GM21360 (cell line): ENCODE results near the gene SOX13.

Experiments used
- ATAC-seq: cut with Tn5 transposase; IDR thresholded peaks from one replicate; pipeline ENCODE4 v1.9.1; 2021; ENCODE audit warnings: mild to moderate bottlenecking, moderate library complexity; ENCODE audit not compliant: unreplicated experiment

SOX13 gene

DNA sequence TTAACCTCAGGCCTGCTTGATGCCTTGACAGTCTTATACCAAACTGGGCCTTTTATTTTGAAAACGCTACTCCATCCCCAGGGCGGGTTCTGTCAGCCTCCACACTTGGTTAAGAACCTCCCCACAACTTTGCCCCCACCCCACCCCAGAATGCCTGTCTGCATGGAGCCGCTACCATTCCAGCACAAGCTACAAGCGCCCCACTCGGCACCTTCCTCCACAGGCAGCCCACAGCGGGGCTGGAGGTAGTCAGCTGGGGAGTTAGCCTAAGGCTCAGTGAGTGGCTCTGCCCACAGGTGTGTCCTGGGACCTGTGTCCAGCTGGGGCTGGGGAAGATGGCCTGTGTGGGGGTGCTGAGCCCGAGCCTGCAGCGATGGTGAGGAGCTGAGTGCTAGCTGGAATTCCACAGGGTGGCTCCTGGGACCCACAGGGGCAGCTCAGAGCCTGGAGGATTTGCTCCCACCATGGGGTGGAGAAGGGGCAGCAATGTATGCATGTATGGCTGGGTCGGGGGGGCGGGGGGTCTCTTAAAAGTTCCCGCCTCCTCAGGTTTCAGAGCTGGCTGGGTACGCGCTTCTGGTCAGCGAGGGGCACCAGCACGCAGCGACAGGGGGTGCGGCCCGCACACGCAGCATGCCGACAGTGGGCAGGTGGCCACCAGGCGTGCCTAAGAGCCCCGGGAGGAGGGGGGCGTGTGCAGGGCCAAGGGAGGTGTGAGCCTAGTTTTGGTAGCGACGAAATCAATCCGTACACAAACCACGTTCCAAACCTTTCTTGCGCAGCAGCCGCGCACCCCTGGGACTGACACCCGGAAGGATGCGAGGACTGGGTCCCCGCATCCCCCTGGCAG lies 78.0 kb downstream of the SOX13 start:
- no peak for ATAC-seq

DNA sequence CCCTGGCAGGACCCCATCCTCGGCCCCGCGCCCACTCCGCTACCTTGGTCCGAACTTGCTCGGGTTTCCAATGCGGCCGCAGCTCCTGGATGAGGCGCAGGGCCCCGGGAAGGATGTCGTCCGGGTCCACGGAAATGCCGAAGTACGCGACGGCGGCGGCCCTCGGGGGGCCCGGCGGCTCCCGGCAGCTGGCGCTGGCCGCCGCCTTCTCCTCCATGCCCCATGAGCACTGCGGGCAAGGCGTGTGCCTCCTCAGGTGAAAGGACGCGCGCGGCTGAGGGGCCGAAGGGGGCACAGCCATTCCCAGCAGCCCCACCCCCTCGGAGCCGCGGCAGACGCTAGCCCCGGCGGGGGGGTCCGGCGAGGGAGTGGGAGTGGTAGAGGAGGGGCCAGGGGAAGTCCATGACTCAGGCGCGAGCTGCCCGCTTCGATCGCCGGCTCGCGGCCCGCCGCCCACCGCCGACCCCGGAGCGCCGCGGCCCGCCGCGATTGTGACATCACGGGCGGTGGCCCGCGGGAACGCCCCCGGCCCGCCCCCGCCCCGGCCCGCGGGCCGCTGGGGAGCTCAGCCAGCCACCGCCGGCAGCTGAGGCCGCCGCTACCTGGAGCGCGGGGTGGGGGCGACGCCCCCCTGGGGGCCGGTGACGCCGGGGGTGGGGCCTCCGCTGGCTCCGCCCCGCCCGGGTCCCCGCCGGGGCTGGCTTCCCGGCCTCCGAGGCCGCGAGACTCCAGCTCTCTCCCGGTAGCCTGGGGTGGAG lies 78.8 kb downstream of the SOX13 start, which contains the start of gene ETNK2:
ETNK2 (minus strand) TSS at position 493 of the 758 bp plus-strand sequence; CDS start at position 301, 192 bp downstream.
- ATAC-seq, result no peak

DNA sequence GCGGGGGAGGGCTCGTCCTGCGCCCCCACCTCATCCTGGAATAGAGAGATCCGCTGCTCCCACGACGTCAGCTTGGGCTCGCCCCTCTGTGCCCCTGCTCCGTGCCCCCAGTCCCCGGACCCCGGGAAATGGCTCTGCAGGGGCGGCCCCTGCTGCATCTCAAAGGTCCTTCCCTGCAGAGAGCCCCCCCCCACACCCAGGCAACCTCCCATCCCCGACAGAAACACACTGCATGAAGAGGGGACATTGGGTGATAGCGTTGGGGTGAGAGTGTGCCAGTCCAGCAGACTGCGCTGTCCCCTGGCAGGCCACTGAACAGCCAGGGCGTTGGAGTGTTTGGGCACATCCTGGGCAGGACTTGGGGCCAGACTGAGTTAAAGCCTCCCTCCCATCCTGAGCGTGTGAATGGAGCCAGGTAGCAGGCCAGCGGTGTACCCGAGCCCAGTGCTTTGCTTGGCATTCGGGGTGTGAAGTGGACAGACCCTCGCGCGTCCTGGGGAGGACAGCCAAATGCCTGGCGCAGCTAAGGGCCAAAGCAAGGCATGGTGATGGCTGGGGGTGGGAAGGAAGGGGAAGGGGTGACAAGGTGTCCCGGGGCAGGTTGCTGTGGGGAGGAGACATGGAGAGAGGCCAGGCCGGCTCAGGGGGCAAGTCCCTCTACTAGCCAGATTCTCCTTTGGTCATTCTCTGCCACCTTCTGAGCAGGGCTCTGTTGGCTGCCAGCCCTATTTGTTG lies 79.6 kb downstream of the SOX13 start:
- no peak for ATAC-seq

DNA sequence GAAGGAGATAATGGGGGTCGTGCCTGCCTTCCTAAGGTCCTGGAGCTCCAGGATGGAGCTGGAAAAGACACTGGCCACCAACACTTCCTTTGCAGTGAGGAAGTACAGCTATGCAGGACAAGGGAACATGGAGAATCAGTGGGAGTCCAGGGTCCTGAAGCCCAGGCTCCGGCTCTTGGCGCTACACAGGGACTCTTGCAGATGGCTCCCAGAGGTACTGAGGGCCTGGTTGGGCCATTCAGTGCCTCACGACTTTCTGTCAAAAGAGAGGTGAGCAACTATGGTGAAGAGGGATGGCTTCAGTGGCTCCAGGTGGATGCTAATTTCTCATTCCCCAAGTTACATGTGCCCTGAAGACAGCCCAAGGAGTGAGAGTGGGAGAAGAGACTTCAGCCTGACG lies 80.8 kb downstream of the SOX13 start:
- no peak for ATAC-seq

DNA sequence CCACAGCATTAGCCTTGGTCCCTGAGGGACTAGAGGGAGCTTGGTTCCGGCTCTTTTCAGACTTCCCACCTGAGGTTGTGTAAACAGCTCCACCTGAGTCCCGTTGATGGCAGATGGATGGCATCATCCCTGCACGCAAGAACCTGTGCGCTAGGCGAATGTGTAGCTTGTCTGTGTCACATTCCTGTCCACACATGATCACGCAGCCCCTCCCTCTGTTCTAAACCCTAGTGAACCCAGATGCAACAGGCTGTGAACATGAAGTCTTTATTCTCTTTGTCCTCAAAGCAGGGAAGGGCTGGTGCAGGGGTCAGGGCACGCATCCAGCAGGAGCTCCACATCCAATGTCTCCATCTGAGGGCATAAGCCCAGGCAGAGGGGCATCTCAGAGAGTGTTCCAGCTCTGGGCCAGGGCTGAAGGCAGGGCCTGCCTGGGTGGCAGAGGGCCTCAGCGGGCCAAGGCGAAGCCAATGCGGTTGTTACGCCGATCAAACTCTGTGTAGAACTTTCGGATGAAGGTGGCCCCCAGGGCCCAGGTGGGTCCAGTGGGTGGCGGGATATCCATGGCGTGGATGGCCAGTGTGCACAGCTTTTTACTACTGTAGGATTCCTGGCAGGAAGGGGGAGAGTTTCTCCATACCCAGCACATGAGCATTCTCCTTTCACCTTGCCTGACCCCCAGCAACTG lies 81.8 kb downstream of the SOX13 start:
- ATAC-seq, result no peak

DNA sequence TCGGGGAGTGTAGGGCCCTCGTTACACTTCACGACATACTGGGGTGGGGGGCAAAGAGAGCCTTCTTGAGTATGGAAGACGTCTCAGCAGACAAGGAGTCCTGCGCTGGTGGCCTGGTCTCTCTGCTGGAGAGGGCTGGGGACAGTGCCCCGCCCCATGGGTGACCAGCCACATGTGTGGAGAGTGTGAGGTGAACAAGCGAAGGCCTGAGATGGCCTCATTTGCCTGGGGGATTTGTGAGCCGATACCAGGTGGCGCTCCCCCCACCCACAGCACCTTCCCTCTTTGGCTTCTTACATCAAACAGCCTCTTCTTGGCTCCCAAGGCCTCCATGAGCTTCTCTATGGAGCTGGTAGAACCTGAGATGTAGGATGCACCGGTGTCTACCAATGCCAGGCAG lies 83.0 kb downstream of the SOX13 start:
- no peak for ATAC-seq

DNA sequence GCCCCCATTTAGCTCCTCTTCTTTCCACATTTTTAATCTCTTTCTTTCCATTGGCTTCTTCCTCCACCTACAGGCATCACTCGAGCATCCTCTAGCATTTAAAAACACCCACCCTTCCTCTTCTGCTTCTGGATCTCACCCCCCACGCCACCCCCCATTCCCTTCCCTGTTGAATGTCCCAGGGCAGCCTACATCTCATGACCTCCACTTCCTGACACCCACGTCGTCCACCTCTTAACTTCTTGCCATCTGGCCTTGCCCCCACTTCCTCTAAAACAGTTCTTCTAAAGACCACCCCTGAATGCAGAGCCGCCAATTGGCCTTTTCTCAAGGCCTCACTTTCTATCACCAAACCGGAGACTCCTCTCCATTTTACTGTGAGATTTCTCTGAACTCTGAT lies 85.0 kb downstream of the SOX13 start:
- no peak for ATAC-seq

DNA sequence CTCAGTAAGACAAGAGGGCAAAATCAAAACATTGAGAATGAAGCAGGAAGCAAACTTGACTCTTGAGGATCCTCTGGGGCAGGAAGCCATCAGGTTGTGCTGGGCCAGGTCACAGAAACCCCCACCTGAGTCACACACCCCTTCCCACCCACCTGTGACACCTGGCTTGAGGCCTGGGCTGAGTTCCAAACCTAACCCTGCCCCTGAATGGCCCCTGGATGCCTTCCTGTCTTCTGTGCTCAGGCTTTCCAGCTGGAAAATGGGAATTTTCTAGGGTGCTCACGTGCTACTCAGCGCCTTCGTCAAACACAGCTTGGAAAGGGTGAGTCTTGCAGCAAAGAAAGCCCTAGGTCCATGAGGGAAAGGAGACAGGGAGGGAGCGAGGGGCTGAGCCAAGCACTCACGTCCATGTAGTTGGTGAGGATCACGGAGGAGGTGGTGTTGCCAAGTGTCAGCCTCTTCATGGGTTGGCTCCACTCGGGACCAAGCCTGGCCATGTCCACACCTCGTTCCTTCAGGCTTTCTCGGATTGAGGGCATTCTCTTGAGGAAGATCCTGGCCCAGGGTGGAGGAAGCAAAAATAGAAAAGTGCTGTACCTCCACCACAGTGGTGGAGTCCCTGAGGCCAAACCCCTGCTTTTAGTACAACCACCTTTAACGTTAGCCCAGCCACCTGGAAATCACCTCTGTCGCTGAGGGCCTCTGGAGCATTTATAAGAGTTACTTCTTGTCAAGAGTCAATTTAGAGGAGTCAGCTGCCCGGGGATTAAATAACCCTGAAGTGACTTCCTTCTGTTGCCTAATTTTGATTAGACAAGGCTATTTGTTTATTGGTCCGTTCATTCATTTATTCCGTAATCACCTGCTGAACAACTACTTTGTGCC lies 88.9 kb downstream of the SOX13 start:
- no peak for ATAC-seq

DNA sequence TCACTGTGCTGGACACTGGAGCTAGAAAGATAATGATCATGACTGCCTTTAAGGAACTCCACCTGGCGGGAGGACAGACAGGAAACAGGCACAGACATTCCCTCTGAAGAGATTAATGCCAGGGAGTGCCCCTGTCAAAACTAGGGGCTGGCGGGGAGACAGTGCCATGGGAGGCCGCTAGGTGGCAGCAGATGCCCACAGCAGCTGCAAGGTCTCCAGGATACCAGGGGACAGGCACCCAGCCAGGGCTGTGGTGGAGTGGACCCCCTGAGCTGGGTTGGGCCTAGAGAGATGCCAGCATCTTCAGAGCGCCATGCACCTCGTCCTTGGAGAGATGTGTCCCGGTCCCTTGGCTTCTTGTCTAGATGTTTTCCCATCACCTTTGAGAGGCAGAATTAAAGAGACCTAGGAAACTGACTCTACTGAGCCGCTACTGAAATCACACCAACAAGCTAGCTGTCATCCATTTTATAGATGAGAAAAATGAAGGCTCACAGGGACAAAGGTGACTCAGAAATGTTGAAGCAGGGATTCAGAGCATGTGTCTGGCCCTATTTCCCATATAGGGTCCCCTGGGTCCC lies 89.7 kb downstream of the SOX13 start:
- ATAC-seq, result no peak

DNA sequence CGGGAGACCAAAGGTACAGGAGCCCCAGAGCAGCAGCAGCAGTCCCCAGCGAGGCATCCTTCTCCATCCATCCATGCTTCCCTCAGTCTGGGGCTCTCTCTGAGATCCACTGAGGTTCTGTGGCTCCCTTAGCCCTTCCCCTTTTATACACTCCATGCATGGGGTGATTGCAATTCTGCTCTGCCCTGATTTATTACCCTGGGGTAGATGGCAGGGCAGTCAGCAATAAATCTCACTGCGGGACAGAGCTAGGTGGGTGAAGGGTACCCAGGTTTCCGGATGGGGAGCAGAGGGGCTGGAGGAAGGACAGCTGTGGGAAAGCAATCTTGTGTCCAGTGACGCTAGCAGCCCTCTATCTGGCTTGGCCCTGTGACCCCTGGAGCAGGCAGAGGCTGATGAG lies 93.3 kb downstream of the SOX13 start, which contains the start of gene REN:
REN (minus strand) TSS at position 119 of the 400 bp plus-strand sequence; CDS start at position 75, 44 bp downstream.
- ATAC-seq, result no peak

DNA sequence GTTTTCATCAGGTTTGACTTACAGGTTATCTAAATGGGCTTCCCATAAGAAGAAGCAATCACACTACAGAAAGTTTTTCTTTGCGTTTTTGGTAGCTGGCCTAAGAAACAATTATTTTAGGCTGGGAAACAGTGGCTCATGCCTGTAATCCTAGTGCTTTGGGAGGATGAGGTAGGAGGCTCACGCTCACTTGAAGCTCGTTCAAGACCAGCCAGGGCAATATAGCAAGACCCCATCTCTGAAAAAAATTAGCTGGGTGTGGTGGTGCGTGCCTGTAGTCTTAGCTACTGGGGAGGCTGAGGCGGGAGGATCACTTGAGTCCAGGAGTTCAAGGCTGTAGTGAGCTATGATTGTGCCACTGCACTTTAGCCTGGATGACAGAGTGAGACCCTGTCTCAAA lies 94.8 kb downstream of the SOX13 start:
- ATAC-seq, result no peak

DNA sequence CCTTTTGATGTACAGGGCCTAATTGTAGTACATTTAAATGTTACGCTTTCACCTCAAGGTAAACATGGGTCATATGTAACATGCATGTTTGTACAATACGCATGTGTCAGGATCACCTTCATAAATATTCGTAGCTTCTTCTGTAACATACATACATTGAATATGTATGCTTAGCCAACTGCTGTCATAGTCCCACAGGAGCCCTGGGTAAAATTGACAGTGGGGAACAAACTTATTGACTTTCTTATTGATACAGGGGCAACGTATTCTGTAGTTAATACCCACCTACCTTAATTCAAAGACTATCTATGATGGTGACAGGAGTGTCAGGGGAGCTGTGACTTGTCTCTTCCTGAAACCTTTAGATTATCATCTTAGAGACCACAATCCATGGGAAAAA lies 96.9 kb downstream of the SOX13 start:
- ATAC-seq, result no peak

DNA sequence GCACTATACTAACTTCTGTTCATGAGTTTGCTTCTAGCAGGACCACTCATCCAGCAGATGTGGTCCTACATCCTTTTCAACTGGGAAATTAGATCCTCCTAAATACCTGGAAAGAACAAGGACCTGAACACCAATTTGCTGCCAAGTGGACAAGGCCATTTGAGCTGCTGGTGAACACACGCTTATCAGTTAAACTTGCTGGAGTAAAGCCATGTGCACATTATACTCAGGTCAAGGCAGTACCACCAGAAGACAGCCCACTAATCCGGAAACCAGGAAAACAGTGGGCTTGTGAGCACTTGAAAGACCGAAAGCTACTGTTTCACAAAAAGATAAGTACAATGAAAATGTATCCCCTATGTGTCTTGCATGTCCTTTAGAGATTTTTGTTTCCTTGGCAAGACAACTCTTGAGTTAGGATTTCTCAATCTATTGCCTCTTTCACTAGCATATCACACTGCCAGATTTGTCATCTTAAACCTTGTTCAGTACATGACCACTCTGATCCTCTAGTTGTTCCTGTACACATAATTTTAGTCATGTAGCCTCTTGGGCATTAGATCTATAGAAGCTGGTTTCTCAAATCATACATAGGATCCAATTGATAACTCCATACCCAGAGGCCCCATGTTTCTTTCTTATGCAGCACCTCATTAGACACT lies 97.7 kb downstream of the SOX13 start:
- ATAC-seq, result no peak

DNA sequence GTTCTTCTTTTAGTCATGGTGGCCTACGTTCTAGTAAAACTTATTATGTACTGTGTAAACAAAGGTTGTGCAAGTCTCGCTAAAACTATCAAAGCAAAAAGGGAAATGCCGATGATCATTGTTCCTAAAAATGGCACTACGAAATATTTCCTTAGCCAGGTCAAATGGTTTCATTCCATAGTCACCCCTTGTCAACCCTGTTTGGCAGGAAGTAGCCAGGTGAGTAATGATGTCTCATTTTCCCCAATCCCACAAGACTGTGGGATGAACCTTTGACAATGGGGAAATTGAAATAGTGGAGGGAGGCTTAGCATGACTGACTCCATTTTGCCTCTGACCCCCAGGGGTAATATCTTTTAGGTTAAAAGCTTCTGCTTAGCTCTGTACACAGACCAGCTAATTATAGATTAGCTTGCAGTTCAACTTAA lies 98.8 kb downstream of the SOX13 start:
- ATAC-seq, result no peak

DNA sequence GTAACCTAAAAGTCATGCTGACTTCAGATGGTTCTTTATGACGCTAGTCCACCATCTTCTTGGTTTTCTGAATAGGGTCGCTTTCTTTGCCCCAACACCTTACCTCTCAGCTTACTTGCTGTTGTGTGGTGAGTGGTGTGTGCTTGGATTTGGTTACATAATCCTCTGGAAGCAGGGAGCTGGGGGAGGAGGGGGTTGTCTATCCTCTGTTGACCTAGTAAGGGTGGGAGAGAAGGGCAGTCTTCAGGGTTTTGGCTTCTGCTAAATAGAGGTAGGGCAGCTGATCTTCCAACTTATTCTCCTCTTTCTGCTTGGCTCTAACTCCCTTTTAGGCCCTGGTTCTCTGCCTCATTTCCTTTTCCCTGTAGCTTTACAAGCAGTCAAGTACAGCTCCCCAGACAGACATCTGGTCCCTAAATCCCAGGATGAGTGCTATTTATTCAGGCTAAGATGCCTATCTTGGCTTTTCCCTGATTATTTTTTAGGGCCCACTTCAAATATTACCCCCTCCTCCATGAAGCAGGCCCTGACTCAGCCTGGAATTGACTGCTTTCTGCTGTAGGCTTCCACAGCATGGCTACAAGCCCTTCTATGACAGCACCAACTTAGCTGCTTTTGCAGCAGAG lies 99.6 kb downstream of the SOX13 start:
- no peak for ATAC-seq

DNA sequence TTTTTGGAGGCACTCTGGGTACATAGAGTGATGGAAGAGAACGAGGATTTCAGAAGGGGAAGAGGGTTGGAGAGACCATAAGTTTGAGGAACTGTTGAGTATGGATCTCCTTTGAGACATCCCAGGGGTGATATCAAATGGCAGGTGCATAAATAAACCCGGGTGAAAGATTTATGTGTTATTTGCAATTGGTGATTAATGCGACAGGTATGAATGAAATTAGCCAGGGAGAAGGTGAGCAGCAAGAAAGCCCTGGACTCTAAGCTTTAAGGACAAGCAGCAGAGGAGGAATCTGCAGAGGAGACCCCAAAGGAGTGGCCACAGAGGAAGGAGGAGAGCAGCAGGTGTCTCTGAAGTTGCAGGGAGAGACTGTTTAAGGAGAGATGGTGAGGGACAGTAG lies 102.0 kb downstream of the SOX13 start:
- no peak for ATAC-seq

DNA sequence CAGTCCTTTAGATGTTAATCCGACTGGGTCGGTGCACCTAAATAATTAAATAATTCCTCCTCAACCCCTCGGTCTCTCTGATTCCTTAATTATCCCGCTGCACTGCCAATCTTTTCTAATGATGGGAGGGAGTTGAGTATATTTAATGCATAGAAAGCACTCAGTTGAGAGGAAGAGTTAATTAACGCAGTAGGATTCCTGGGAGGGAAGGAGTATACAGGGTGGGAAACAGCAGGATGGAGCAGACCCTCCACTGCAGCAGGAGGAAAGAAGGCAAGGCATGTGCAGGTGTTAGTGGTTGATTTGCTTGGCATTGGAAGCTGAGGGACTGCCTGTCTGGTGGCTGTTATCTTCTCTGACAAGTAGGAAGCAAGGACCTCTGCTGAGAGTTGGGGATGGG lies 103.1 kb downstream of the SOX13 start:
- no peak for ATAC-seq

DNA sequence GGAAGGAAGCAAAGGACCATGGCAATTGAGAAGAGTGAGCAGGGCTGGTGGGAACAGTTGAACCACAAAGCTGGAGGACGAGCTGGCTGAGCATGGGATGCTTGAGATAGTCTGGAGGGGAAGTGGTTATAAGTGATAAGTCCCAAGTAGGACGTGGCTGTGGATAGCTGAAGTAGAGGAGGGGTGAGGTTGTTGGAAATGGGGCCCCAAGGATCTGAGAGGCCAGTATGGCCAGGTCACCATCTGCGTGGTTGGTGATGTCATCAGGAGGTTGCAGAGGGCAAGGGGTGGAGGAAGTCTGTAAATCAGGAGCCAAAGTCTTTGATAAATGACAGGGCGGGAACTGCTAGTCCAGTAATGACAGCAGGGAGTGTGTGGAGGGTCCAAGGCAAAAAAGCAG lies 104.2 kb downstream of the SOX13 start:
- no peak for ATAC-seq
